ENCODE data around the gene BRD2.

BRD2 gene

DNA sequence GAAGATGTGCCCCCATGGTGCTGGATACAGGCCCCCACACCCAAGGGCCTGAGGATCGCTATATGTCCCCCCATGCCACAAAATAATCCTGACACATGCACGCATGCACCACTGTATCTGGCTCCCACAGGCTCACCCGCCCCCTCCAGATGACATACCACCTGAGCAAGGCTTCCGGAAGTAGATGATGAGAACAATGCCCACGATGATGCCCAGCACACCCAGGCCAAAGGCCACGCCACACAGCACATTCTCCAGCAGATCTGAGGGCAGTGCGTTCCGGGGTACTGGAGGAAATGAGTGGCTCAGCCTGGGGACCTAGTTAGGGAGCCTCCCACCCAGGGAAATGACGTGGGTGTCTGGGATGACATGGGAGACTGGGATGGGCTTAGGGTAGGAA, 19.3 kb upstream of the BRD2 start:
- no peak for DNase-seq (ENCODE audit: low read depth)

DNA sequence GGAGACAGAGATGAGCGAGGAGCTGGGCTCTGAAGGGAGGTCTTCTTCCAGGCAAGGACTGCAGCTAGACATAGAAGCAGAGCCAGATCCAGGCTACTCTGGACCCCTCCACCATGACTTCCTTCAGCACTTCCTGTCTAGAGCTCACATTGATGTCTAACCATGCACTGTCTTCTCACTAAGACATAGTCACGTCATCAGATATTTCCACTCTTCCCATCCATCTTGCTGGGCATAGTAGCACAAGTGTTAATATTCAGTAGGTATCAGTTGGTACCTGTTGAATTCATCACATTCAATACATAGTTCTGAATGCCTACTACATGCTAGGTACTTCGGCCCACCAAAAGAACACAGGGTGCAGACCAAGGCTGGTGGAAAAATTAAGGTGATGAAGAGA, 18.4 kb upstream of the BRD2 start:
- DNase-seq (ENCODE audit: low read depth) = no peak

DNA sequence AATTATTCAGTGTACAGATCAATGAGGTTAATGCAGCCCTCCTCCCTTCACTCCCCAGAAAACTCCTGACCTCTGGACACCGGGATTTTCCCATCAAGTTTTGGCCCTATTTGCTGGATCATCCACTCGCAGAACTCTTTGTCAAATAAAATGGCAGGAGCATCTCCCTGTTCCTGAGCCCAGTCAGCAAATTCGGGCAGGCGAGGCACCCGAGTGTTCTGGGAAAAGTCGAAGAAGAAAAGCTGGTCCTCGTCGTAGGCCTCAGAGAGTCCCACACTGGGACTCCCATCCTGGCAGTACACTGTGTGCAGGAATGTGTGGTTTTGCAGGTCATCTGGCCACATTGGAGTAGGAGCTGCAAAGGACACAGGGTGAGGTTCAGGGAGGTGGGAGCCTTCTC, 17.9 kb upstream of the BRD2 start:
- DNase-seq (ENCODE audit: low read depth) = no peak

DNA sequence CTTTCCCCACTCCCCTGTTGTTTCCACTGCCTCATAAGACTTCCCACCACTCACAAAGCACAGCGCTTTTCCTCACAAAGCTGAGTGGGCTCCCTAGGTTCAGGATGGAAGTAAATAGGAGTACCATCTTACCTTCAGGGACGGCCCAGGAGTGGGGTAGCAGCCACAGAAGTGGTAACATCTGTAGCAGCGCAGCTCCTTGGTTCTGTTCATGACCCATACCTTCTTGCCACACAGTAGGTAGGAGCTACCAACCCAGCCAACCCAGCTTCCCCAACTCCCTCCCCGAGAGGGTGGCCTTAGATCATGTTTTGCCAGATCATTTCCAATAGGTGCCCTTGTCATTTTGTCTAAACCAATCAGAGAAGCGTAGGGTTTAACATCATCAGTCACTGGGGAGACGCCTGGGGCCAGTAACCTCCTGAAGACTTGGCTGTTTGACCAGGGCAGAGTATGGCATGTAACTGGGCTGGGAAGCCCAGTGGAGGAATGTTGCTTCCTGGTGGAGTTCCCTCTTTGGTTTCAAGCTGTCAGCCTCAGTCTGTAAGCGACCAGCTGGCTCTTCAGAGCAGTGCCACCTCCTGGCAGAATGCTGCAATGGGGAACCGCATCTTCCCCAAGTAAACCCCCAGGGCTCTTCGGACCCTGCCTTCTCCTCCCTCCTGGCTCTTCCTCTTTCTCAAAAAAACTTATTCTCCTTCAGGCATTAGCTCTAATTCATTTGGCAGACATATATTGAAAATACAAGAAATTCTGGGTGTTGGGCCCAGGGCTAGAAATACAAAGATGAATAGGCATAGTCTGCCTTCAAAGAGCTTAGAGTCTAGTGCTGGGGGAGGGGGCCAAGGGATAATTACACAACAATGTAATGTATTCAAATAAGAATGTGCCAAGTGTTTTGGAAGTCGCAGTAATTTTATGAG, 15.3 kb upstream of the BRD2 start, which contains the start of gene HLA-DMA:
Gene HLA-DMA (minus strand): TSS at position 281 of the 923 bp plus-strand sequence. CDS start 61 bp downstream, at position 220.
- no peak for DNase-seq (ENCODE audit: low read depth)

DNA sequence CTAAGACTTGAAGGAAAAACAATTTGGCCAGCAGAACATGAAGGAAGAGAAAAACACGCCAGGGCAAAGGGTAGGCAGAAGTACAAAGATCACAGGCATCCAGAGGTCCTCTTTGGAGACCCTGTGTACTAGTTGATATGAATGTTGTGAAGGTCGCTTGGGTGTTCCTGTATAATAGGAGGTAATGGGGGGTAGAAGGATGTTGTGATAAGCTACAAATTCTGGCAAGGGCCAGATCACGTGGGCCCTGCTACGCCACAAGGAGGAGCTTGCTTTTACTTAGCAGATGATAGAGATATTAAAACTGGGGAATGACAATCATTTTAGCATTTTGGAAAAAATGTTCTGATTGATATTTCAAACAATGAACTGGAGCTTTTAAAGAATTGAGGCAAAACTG, 14.6 kb upstream of the BRD2 start:
- no peak for DNase-seq (ENCODE audit: low read depth)

DNA sequence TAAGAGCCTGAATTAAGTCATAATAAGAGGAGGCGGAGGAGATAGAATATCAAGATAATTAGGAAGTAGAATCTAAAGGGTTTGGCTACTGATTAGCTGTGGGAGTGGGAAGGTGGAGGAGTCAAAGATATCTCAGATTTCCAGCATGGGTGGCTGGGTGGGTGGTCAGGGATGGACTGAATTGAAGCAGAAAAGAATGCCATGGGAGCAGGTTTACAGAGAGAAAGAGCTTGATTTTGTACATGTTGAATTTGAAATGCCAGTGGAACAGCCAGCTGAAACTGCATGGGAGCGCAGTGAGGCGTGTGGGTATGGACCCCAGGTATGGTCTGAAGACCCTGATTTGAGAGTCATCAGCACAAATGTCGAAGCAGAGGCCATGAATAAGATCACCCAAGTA, 14.1 kb upstream of the BRD2 start:
- DNase-seq (ENCODE audit: low read depth) = no peak

DNA sequence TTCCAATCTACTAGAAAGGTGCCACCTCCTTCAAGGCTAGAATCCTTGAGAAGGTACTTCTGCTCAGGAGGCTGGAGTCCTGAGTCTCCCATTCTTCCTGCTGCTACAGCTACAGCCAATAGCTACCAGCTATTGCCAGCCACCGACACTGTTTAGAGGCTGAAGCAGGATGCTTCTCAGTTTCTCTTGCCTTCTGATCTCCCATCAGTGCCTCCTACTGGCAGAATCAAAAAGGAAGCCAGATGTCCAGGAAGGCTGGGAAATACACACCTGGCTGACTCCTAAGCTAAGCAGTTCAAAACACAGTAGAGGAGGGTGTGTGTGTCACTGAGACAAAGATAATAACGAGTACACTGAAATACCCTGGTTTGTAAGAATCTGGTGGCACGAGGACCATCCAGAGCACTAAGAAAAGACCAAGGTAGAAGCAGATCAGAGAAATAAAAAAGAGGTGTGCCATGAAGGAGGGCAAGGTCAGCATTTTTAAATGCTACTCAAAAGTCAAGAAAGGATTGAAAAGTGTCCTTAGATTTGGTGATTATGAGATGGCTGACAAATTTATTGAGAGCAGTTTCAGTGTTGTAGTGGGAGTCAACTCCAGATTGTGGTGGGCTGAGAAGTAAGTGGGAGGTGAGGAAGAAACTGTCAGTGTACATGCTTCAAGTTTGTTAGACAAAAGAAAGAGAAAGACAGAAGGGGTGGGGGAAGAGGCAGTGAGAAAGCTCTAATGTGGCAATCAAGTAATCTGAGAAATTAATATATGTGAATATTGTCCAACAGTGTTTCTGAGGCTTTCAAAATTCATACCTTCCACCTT, 13.2 kb upstream of the BRD2 start:
- no peak for DNase-seq (ENCODE audit: low read depth)

DNA sequence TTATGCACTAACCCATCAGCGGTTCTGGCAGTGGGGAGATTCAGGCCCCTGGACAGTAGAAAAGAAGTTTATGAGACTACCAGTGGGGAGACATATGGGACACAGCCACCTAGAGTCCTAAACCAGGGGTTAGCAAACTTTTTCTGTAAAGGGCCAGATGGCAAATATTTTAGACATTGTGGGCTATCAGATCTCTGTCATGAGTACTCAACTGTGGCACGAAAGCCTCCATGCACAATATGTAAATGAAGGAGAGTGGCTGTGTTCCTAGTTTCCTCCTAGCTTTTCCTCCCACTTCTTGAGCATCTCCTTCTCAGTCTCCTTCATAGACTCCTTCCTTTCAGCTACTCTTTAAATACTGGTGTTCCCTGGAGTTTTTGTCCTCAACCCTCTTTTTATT, 12.2 kb upstream of the BRD2 start:
- DNase-seq (ENCODE audit: low read depth) = no peak

DNA sequence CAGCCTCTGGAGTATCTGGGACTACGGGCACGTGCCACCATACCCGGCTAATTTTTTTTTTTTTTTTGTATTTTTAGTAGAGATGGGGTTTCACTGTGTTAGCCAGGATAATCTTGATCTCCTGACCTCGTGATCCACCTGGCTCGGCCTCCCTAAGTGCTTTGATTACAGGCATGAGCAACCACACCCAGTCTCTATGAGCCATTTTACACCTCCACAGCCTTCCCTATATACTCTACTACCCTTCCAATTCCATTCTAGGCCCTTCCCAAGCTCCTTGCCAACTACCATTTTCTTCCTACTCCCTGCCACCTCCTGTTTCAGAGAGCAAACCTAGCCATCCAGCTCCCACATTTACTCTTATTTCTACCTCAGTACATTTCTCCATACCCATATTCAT, 7.8 kb upstream of the BRD2 start:
- no peak for DNase-seq (ENCODE audit: low read depth)

DNA sequence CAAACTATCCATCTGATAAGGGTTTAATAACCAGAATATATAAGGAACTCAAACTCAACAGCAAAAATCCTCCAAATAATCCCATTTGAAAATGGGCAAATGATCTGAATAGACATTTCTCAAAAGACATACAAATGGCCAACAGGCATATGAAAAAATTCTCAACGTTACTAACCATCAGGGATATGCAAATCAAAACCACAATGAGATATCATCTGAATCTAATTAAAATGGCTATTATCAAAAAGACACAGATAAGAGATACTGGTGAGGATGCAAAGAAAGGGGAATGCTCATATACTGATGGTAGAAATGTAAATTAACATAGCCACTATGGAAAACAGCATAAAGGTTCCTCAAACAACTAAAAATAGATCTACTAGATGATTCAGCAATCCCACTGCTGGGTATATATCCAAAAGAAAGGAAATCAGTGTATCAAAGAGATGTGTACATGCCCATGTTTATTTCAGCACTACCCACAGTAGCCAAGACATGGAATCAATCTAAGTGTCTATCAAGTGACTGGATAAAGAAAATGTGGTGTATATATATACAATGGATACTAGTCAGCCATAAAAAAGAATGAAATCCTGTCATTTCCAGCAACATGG, 6.1 kb upstream of the BRD2 start:
- no peak for DNase-seq (ENCODE audit: low read depth)

DNA sequence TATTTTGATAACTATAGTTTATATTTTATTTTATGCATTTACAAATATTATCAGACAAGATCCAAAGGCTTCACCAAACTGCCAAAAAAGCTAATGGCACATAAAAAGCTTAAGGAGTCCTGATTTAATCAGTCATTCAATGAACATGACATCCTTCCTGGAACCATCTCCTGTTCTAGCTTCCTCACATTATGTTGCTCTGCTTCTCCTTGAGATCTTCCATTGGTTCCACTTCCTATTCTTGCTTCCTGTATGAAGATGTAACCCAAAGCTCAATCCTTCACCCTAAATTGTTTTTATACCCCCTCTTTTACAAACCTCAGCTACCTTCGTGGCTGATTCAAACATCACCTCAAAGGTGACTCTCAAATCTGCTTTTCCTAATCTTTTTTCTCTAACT, 4.5 kb upstream of the BRD2 start:
- DNase-seq (ENCODE audit: low read depth) = no peak

DNA sequence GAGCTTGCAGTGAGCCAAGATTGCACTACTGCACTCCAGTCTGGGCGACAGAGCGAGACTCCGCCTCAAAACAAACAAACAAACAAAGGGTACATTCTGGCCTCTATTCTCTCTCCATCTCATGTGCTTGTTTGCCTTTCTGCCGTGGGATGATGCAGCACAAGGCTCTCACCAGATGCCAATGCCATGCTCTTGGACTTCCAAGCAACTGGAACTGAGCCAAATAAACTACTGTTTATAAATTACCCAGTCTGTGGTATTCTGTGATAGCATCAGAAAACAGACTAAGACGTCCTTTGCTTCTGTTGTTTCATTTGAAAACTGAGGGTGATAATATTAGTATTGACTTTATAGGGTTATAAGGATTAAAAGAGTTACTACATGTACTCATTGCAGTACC, 3.6 kb upstream of the BRD2 start:
- DNase-seq (ENCODE audit: low read depth) = no peak

DNA sequence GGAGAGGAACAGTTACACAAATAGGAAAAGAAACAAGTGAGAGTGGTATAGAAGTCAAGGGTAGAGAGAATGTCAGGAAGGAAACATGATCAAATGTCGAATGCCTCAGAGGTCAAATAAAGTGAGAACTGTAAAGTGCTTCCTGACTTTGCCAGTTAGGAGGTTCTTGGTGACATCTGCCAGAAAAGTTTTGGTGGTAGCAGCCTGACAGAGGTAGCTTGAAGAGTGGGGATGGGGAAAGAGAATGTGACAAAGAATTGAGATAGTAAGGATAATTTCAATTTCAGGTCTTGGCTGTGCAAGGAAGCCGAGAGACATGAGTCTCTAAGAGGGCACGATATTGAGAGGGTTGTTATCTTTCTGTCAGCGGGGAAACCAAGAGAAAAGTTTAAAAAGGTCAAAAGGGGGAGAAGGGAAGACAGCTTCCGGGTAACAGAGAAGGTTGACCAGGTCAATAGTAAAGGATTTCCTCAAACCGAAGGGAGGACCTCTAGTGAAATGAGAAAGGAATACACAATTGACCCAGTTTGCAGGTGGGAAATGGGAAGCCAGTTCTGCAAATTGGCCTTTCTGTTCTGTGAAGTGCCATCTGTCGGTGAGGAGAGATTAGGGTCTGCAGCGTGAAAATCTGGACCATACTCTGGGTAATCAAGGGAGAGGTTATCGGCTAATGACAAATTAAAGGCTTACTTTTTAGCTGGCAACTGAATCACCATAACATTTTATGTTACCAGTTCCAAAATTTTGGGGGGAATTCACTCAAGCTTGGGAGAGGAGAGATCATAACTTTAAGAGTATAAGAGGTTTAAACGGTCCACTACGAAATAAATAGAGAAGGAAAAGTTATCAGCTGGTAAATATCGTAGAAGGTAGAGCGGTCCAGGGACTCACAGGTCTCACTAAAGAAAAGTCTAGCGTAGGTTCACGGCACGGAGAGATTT, 973 bp upstream of the BRD2 start:
- DNase-seq (ENCODE audit: low read depth) = no peak

DNA sequence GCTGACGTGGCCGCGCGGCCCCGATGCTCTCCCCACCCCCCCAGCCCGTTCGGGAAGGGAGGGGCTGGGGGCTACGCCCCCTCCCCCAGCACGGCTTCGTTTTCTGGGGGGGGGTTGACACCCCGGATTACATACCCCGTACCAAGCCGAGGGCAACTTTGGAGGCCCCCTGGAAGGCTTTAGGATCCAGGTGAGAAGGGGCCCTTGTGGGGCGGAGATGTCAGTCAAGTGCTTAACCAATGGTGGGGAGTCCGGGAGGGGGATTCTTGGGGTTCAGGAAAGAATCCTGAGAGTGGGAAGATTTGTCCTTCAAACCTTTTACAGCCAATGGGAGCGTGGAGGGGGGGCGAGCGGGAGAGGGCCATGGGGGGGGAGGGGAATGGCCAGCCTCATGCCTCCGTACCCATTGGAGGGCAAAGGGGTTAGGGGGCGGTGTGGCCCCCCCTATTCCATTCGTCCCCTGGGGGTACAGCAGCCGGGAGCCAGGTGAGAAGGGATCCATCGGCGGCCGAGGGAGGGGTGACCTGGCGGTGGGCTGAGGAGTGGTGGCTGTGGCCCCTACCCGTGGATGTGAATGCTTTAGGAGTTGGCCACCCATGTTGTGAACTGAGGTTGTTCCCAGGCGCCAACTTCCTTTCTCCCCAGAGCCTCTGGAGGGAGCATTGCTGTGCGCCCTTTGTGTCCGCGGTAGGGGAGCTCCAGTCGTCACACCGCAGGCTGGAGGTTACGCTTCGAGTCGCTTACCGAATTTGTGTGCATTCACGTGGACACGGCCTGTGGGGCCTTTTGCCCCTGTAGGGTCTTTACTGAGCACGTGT, 682 bp downstream of the BRD2 start:
- peak; percentile 65 for DNase-seq (ENCODE audit: low read depth)

DNA sequence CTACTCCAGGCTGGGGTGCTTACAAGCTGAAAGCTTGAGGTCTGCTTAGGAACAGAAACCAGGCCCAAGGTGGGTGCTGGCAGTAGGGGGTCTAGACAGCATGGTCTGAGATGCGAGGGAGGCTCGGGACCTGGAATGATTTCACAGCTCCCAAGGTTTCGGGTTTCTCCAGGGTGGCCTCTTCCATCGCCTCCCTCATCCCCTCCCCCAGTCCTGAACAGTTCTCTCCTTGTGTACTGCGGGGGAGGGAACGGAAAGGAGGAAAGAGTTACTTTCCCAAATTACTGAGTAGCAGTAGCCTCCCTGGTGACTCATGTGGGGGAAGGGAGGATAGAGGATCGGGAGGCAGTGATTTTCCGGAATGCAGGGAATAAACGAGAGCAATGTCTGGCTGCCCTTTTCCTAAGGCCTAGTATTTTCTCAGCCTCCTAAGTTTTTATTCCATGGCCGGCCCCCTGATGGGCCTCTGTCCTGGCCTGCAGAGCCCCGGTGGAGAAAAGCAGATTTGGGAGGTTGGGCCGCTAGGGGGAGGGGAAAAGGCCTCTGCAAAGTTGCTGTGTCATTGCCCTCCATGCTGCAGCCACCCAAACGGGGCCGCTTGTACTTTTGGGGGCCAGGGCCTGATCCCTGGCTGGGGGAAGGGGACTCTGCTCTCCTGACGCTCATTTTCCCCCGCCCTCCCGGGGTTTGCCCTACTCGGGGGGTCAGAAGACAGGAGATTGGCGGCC, 1.5 kb downstream of the BRD2 start:
- DNase-seq (ENCODE audit: low read depth) = peak; percentile 51

DNA sequence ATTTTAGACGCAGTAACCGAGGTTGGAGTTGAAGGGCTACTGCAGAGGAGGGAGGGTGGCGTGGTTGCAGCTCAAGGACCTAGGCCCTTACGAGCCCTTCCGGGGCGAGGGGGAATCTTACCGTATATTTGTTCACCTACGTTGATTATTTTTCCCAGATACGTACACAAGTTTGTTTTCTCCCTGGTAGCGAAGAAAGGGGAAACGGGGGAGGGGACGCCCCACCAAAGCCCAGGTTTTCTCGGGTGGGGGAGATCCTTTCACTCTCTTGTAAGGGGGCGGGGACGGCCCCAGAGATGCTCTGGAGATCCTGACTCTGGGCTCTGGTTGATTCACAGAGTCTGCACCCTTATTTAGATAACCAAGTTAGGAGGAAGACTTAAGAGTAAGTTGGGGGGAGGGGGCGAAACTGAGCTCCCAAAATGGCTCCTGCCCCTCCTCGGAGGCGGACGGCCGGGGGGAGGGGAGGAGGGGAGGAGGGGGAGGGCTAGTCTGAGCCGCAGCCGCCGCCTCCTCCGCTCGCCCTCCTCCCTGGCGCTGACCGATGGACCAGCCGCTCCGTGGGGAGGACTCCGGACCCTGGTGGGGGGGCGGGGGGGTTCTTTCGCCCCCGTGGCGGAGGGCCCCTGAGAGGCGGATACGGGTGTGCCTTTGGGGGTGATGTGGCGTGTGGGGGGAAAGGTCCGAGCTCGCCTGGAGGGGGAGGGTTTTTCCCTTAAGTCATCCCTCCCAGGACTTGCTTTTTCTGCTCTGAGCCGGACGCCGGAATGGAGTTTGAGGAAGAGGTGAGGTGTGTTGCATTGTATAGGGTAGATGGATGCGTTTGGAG, 2.2 kb downstream of the BRD2 start:
- DNase-seq (ENCODE audit: low read depth) = peak; percentile 44

DNA sequence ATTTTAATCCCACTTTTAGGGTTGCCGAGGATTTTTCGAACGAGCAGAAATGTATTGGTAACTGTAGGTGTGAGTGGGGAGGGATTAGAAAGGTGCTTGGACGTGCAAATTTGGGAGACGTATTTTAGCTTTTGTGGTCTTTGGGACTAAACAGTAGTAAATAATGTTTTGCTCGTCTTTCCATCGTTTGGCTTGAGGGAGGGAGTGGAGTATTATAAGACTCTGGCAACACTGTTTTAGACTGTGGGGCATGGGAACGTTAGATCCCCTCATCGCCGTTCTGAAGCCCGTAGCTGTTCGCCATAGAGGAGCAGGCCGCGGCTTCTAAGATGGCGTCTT, 2.8 kb downstream of the BRD2 start:
- DNase-seq (ENCODE audit: low read depth) = no peak

DNA sequence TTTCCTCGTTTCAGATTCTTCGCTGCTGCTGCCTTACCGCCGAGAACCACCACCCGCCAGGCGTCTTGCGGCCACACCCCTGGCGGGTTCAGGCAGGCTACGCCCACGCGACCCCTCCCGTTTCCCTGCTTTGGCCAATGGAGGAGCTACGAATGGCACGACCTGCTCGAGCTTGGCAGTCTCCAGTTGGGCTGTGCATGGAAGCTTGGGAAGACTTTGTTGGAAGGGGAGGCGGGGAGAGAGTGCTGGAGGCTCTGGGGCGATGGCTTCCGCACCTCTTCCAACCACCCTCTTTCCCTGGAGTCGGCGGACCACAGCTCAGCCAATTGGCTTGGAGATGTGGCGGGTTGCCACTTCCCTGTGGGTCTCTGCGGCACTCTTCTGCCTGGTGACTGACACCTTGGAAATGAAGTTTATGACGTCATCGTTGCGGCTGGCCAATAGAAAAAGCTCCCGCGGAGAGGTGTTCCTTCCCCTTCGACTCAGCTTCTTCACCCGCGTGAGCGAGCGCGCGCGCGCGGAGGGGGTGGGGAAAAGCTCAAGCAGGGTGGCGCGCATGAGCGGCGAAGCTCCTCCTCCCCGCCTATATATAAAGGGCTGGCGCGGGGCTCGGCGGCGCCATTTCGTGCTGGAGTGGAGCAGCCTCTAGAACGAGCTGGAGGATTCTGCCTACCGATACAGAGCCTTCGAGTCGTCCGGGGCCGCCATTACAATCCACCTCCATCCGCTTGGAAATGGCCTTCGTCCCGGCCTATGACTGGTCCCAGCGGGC, 3.4 kb downstream of the BRD2 start:
- peak; percentile 99 for DNase-seq (ENCODE audit: low read depth)

Data from stimulated activated CD8-positive, alpha-beta memory T cell treated with anti-CD3 and anti-CD28 coated beads, Interleukin-15, amount 100 ng/mL, for 24 hours (primary cell).